Measurements from ENCODE around the gene KCNF1.

Gene KCNF1

GRCh38 chr2:10901160-10901939 is 10.4 kb upstream of the KCNF1 start:
- in situ Hi-C loops (cut with MboI; ENCODE audit: low sequenced_read_pairs) = no loop called here

- in situ Hi-C loops (cut with MboI; ENCODE audit: low sequenced_read_pairs) = no loop called here
These were observed 7.9 kb upstream of the KCNF1 start for GRCh38 chr2:10903861-10904210.

GRCh38 chr2:10904455-10904854 is 7.3 kb upstream of the KCNF1 start:
- in situ Hi-C loops (cut with MboI; ENCODE audit: low sequenced_read_pairs) = no loop called here

GRCh38 chr2:10905006-10905861 is 6.5 kb upstream of the KCNF1 start:
- in situ Hi-C loops (cut with MboI; ENCODE audit: low sequenced_read_pairs) = no loop called here

GRCh38 chr2:10905862-10906143 is 5.9 kb upstream of the KCNF1 start:
- in situ Hi-C loops (cut with MboI; ENCODE audit: low sequenced_read_pairs) = no loop called here

- in situ Hi-C loops (cut with MboI; ENCODE audit: low sequenced_read_pairs) = no loop called here
These were observed 4.7 kb upstream of the KCNF1 start for GRCh38 chr2:10906926-10907625.

- in situ Hi-C loops (cut with MboI; ENCODE audit: low sequenced_read_pairs) = no loop called here
These were observed 3.5 kb upstream of the KCNF1 start for GRCh38 chr2:10908195-10908594.

GRCh38 chr2:10909050-10909995 is 2.4 kb upstream of the KCNF1 start:
- in situ Hi-C loops (cut with MboI; ENCODE audit: low sequenced_read_pairs) = no loop called here

GRCh38 chr2:10909996-10910341 is 1.8 kb upstream of the KCNF1 start:
- in situ Hi-C loops (cut with MboI; ENCODE audit: low sequenced_read_pairs) = no loop called here

GRCh38 chr2:10910625-10911024 is 1.1 kb upstream of the KCNF1 start:
- in situ Hi-C loops (cut with MboI; ENCODE audit: low sequenced_read_pairs) = no loop called here

GRCh38 chr2:10912076-10912731 is 470 bp downstream of the KCNF1 start:
- in situ Hi-C loops (cut with MboI; ENCODE audit: low sequenced_read_pairs) = no loop called here

GRCh38 chr2:10912796-10913455 is 1.2 kb downstream of the KCNF1 start:
- in situ Hi-C loops (cut with MboI; ENCODE audit: low sequenced_read_pairs) = no loop called here

GRCh38 chr2:10913501-10914271 is 2.0 kb downstream of the KCNF1 start:
- in situ Hi-C loops (cut with MboI; ENCODE audit: low sequenced_read_pairs) = no loop called here

GRCh38 chr2:10914272-10914693 is 2.5 kb downstream of the KCNF1 start:
- in situ Hi-C loops (cut with MboI; ENCODE audit: low sequenced_read_pairs) = no loop called here

GRCh38 chr2:10915236-10915635 is 3.5 kb downstream of the KCNF1 start:
- in situ Hi-C loops (cut with MboI; ENCODE audit: low sequenced_read_pairs) = no loop called here

GRCh38 chr2:10915731-10916276 is 4.1 kb downstream of the KCNF1 start:
- in situ Hi-C loops (cut with MboI; ENCODE audit: low sequenced_read_pairs) = no loop called here

GRCh38 chr2:10916953-10917352 is 5.2 kb downstream of the KCNF1 start:
- in situ Hi-C loops (cut with MboI; ENCODE audit: low sequenced_read_pairs) = no loop called here

- in situ Hi-C loops (cut with MboI; ENCODE audit: low sequenced_read_pairs) = no loop called here
These were observed 6.2 kb downstream of the KCNF1 start for GRCh38 chr2:10917927-10918326.
